Hypothalamus (tissue), 51 donors: Measurements from ENCODE around the gene CD7.

Source experiments
- DNase-seq, 51 donors: peaks; one replicate each; lab custom pipeline; 2025; lab: John Stamatoyannopoulos, UW

The CD7 gene

GRCh38 chr17:82267575-82268379 lies 49.6 kb downstream of the CD7 start:
- peak; percentile 25 to 94 (median 83) for DNase-seq

GRCh38 chr17:82266142-82266541 lies 51.3 kb downstream of the CD7 start:
- no peak for DNase-seq
